NT2/D1 (cell line): Measurements from ENCODE around the gene HK2.

Source experiments
- YY1 ChIP-seq: IDR thresholded peaks from 2 replicates; pipeline ENCODE4 v1.6.1; 2011; ENCODE audit not compliant: insufficient read length, insufficient read depth
- ZNF274 ChIP-seq: IDR thresholded peaks from 2 replicates; pipeline ENCODE4 v1.6.1; 2011; ENCODE audit warnings: mild to moderate bottlenecking, low read depth, low read length

DNA sequence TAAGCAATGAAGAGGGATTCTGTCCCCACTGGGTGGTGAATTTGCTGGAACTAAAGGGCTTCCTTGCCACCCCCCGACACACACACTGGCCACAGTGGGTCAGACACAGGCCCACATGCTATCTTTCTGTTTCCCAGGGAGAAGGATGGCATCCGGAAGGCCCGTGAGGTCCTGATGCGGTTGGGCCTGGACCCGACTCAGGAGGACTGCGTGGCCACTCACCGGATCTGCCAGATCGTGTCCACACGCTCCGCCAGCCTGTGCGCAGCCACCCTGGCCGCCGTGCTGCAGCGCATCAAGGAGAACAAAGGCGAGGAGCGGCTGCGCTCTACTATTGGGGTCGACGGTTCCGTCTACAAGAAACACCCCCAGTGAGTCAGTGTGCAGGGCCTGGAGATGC, 44.6 kb downstream of the HK2 start:
- TF ChIP-seq ZNF274 (no peak), YY1 (no peak)
